ENCODE results near the gene SLC6A15.

GRCh38 chr12:84888861-84889260 is 23.7 kb downstream of the SLC6A15 start:
- TF ChIP-seq REST (IDR thresholded peaks at IDR 0.05; ENCODE audit: insufficient replicate concordance, low read depth) = no peak
- TF ChIP-seq, protein P1, sequence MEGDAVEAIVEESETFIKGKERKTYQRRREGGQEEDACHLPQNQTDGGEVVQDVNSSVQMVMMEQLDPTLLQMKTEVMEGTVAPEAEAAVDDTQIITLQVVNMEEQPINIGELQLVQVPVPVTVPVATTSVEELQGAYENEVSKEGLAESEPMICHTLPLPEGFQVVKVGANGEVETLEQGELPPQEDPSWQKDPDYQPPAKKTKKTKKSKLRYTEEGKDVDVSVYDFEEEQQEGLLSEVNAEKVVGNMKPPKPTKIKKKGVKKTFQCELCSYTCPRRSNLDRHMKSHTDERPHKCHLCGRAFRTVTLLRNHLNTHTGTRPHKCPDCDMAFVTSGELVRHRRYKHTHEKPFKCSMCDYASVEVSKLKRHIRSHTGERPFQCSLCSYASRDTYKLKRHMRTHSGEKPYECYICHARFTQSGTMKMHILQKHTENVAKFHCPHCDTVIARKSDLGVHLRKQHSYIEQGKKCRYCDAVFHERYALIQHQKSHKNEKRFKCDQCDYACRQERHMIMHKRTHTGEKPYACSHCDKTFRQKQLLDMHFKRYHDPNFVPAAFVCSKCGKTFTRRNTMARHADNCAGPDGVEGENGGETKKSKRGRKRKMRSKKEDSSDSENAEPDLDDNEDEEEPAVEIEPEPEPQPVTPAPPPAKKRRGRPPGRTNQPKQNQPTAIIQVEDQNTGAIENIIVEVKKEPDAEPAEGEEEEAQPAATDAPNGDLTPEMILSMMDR (IDR thresholded peaks at IDR 0.05; ENCODE audit: insufficient read depth, low read length) = no peak
- TF ChIP-seq POLR2AphosphoS5 (IDR thresholded peaks at IDR 0.05; ENCODE audit: low read depth) = no peak
- TF ChIP-seq SPI1 (IDR thresholded peaks at IDR 0.05; ENCODE audit: borderline replicate concordance, low read depth) = no peak
